ENCODE data around the gene TGFBR3. TPM values are rescaled to one million over a fixed set of nuclear protein-coding genes. Genes with fewer than 3 reads are reported as not detected.
A peak's percentile ranks its signal among the peaks of the same experiment; 100 is the strongest.

TGFBR3 gene
- total and polyA plus RNA-seq, 2 of the 4 experiments (the other 2 are of a cell fraction) = 3.0 to 11.3 TPM

GRCh38 chr1:91725618-91725988, 160.3 kb downstream of the TGFBR3 start:
- peaks cover 15% of the 10 kb centered on the region for H3K36me3 ChIP-seq (ENCODE audit: control insufficient read depth, insufficient read depth, low read length)
- H2BK20ac ChIP-seq (ENCODE audit: low read depth, low read length) = peak overlapping the region; percentile 71
- no peaks in the 10 kb centered on the region for H3K27me3 ChIP-seq (ENCODE audit: control insufficient read depth, insufficient read depth, low read length)

More at GRCh38 chr1:91725618-91725988, 160.3 kb downstream of the TGFBR3 start:
- Histone ChIP-seq H3K9me3 (ENCODE audit: control insufficient read depth, insufficient read depth, low read length) (no peaks in the 10 kb centered on the region), H3K27ac (ENCODE audit: insufficient read depth, low read length) (peak overlapping the region; percentile 33; the same call in 1 of the 2 replicates), H3K4me1 (ENCODE audit: control insufficient read depth, insufficient read depth, low read length) (peaks cover 8% of the 10 kb centered on the region), H3K79me1 (ENCODE audit: low read depth in 1 of 2, low read length in 2 of 2) (no peaks in the 10 kb centered on the region), H3K4me2 (ENCODE audit: low read depth, low read length) (no peak overlapping the region), H4K20me1 (ENCODE audit: insufficient read depth, low read length) (no peaks in the 10 kb centered on the region; the same call in 1 of the 2 replicates), H3K4me3 (ENCODE audit: insufficient read depth, low read depth, low read length) (no peak overlapping the region), H2AK5ac (ENCODE audit: low read depth, low read length) (peak overlapping the region; percentile 79), H4K91ac (ENCODE audit: insufficient read depth, low read depth, low read length) (0 out of 2 replicates have a peak overlapping the region, but pooled peaks have one; percentile 3), H3K9me1 (ENCODE audit: insufficient read depth, low read length) (peaks cover 11% of the 10 kb centered on the region), H3K9ac (ENCODE audit: low read depth, low read length) (no peak overlapping the region), H3K18ac (ENCODE audit: low read depth, low read length) (peak overlapping the region; percentile 86), H2AFZ (replicated peaks; ENCODE audit: low read length, poor library complexity) (no peak overlapping the region), H3K23ac (ENCODE audit: low read depth, low read length) (no peak overlapping the region), H3K56ac (ENCODE audit: extremely low read depth, insufficient read depth, low read length) (0 out of 2 replicates have a peak overlapping the region, but pooled peaks have one; percentile 11), H3K4ac (ENCODE audit: low read depth, low read length) (peak overlapping the region; percentile 61; the same call in 1 of the 2 replicates), H2AK9ac (replicated peaks; ENCODE audit: low read depth, low read length, poor library complexity) (no peak overlapping the region), H2BK5ac (ENCODE audit: low read depth, low read length, poor library complexity, severe bottlenecking) (peak overlapping the region; percentile 60), H4K5ac (ENCODE audit: low read depth, low read length) (no peak overlapping the region), H2BK120ac (ENCODE audit: low read depth, low read length) (peak overlapping the region; percentile 58), H4K8ac (ENCODE audit: low read depth in 2 of 2, low read length in 2 of 2) (peak overlapping the region in 1 of 2 experiments; percentile 56; a peak in 2 of 4 replicates), H2BK15ac (ENCODE audit: low read depth, low read length) (peak overlapping the region; percentile 57; the same call in 2 of the 3 replicates), H3K14ac (replicated peaks; ENCODE audit: low read depth, low read length) (no peak overlapping the region; the same call in 1 of the 2 replicates)
- TF ChIP-seq MAZ (IDR thresholded peaks at IDR 0.05; ENCODE audit: borderline replicate concordance, low read depth, low read length) (no peak), CEBPB (IDR thresholded peaks at IDR 0.05; ENCODE audit: low read depth, low read length) (no peak)
- POLR2A ChIA-PET (ENCODE audit: unreplicated experiment) = no interaction called here
- dilution Hi-C loops (cut with HindIII; ENCODE audit: low sequenced_read_pairs, unreplicated experiment) (no loop called here), intact Hi-C loops (cut with micrococcal nuclease) (loop anchor here (5.0 kb wide), 1 partner anchor 188 kb away; no protein-coding TSS in a partner anchor), in situ Hi-C loops (cut with MboI; ENCODE audit: low sequenced_read_pairs) (no loop called here)
- no TSS peak for BruUV-seq (replicated peaks)
- DNase-seq = no peak
- ATAC-seq (ENCODE audit: low read depth) = no peak
- no CpG with 5 or more reads among the region's 1 CpG for WGBS, 2 experiments (ENCODE audit: extremely low coverage in 2 of 2, insufficient read length in 1 of 2)
- CTCF ChIA-PET = no interaction called here
